Adrenal gland (tissue), 5 donors: Measurements from ENCODE around the gene EMILIN2.

Source experiments
- CTCF ChIP-seq, 6 experiments: fragments of 450-650 bp in 4 of 6; fragments of 200-600 bp in 2 of 6; sonication (generic) in 1 of 6; IDR thresholded peaks; 1 replicate in 5 of 6; 2 replicates in 1 of 6; pipeline versions ENCODE4 v1.5.1 to v1.8.0; 2016 to 2021; ENCODE audit warnings: antibody characterized with exemption in 6 of 6, mild to moderate bottlenecking in 2 of 6, moderate library complexity in 1 of 6
- POLR2A ChIP-seq, 2 donors: fragments of 450-650 bp; IDR thresholded peaks; one replicate each; pipeline ENCODE4 v1.6.1; 2017; ENCODE audit warnings: antibody characterized with exemption in 2 of 2, mild to moderate bottlenecking in 2 of 2, moderate library complexity in 1 of 2
- donor health status: DM: no; HTN: no; CAD: no.

DNA sequence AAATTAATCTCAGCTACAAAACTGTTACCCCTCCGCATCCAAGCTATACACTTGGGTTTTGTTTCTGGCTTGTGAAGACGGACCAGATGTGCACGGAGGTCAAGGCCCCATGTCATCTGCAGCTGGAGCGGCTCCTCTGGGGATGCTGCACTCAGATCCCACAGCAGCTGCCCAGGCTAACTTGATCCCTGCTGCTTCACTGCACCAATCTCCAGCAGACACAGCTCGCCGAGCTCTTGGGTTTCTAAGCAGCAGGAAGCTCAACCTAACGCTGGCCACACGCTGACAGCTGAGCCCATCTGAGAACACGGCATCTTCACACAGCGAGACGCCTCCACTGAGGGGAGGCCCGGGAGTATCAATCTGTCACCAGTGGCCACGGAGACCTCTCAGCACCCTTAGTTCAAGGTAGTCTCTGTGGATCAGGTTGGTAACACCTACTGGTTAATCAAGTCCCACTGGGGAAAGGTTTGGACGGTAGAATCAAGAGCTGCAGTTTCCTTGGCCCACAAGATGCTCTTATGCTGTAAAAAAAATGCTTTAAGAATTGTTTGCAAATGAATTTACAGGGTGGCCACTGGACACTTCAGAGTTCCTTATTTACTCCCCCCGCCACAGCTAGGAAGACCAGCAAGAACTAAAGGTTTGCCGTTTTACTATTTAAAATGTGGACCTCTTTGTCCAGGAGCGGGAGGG, 67.5 kb downstream of the EMILIN2 start:
- no peak for TF ChIP-seq POLR2A (IDR thresholded peaks at IDR 0.05)
- TF ChIP-seq CTCF (IDR thresholded peaks at IDR 0.05) = no peak
